ENCODE measurements around the gene BYSL.

BYSL gene

DNA sequence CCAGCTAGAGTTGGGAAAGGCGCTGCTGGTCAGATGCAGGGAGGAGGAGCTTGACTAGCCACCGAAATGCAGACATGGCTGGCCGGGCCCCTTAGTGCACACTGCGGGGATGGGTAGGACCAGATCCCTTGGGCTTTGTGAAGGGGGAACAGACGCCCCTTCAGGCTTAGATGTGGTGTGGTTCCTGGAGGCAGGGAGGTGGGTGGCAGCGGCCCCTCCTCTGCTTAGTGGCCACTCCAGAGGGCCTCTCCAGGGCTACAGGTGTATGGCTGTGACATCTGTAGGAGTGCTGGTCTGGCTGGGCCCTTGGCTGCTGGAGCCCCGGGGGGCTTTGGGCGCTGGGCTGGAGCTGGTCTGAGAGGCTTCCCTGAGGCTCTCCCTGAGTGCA is 14.4 kb downstream of the BYSL start:
- H3K27me3 ChIP-seq (ENCODE audit: low read depth, low read length) = no peaks in the 10 kb centered on the region
- peaks cover 46% of the 10 kb centered on the region for H3K36me3 ChIP-seq (replicated peaks; ENCODE audit: low read depth, low read length)
- no peak overlapping the region for H2AFZ ChIP-seq (ENCODE audit: low read depth, low read length)
- no peak overlapping the region for H3K4me3 ChIP-seq (ENCODE audit: low read length)
- no peak overlapping the region for H3K4me2 ChIP-seq (ENCODE audit: low read length)
- no peaks in the 10 kb centered on the region for H3K9me3 ChIP-seq (ENCODE audit: insufficient read depth, low read length)
- H4K20me1 ChIP-seq (ENCODE audit: insufficient read depth, low read length) = peaks cover 10% of the 10 kb centered on the region
- H3K4me1 ChIP-seq (ENCODE audit: low read length) = peaks cover 12% of the 10 kb centered on the region
- H3K79me2 ChIP-seq (ENCODE audit: low read length) = peaks cover 12% of the 10 kb centered on the region; the same call in 1 of the 2 replicates
- no peak overlapping the region for H3K9ac ChIP-seq (ENCODE audit: low read length)
- 0 out of 2 replicates have a peak overlapping the region, but pooled peaks have one; percentile 3 for H3K27ac ChIP-seq (ENCODE audit: low read length)
- TF ChIP-seq EZH2phosphoT487 (IDR thresholded peaks at IDR 0.05; ENCODE audit: low read depth) = no peak
- TF ChIP-seq, protein P1, sequence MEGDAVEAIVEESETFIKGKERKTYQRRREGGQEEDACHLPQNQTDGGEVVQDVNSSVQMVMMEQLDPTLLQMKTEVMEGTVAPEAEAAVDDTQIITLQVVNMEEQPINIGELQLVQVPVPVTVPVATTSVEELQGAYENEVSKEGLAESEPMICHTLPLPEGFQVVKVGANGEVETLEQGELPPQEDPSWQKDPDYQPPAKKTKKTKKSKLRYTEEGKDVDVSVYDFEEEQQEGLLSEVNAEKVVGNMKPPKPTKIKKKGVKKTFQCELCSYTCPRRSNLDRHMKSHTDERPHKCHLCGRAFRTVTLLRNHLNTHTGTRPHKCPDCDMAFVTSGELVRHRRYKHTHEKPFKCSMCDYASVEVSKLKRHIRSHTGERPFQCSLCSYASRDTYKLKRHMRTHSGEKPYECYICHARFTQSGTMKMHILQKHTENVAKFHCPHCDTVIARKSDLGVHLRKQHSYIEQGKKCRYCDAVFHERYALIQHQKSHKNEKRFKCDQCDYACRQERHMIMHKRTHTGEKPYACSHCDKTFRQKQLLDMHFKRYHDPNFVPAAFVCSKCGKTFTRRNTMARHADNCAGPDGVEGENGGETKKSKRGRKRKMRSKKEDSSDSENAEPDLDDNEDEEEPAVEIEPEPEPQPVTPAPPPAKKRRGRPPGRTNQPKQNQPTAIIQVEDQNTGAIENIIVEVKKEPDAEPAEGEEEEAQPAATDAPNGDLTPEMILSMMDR (IDR thresholded peaks at IDR 0.05; ENCODE audit: low read depth, low read length) = no peak

DNA sequence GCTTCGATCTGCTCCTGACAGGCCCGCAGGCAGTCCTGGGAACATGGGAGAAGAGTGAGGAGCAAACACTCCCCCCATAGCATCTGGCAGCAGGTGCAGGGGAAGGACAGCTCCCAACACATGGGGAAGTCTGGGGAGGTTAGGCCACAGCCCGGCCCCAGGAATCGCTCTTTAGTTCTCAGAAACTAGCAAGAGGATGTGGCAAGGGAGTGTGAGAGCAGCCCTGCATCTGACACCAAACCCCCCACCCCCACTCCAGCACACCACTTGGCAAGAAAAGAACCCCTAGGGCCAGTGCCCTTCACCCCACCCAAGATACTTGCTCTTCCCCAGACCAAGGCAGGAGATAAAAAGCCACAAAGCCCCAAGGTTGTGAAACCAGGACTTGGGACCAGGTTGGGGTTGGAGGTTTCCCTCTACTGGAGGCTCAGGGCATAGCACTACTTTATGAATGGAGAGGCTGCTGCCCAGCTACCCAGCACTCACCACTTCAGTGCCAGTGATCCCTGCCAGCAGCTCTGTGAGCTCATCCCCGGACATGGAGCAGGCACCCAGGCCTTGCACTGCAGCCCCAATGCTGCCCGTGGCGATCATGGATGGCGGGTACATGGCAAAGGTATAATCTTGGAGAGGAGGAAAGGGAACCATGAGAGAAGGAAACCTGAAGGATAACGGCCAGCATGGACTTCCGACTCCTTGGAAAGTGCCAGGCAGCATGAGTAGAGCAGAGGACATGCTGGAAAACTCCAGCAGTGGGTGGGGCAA is 15.0 kb downstream of the BYSL start:
- Histone ChIP-seq H3K4me2 (ENCODE audit: low read length) (no peak overlapping the region), H3K36me3 (replicated peaks; ENCODE audit: low read depth, low read length) (peaks cover 40% of the 10 kb centered on the region), H2AFZ (ENCODE audit: low read depth, low read length) (no peak overlapping the region), H3K4me1 (ENCODE audit: low read length) (peaks cover 12% of the 10 kb centered on the region), H3K9me3 (ENCODE audit: insufficient read depth, low read length) (no peaks in the 10 kb centered on the region), H3K27ac (ENCODE audit: low read length) (0 out of 2 replicates have a peak overlapping the region, but pooled peaks have one; percentile 3), H3K79me2 (ENCODE audit: low read length) (peaks cover 17% of the 10 kb centered on the region; the same call in 1 of the 2 replicates), H3K9ac (ENCODE audit: low read length) (no peak overlapping the region), H4K20me1 (ENCODE audit: insufficient read depth, low read length) (peaks cover 7% of the 10 kb centered on the region), H3K4me3 (ENCODE audit: low read length) (no peak overlapping the region), H3K27me3 (ENCODE audit: low read depth, low read length) (no peaks in the 10 kb centered on the region)
- TF ChIP-seq, protein P1 (IDR thresholded peaks at IDR 0.05; ENCODE audit: low read depth, low read length) = peak; percentile 77
- TF ChIP-seq EZH2phosphoT487 (IDR thresholded peaks at IDR 0.05; ENCODE audit: low read depth) = no peak

DNA sequence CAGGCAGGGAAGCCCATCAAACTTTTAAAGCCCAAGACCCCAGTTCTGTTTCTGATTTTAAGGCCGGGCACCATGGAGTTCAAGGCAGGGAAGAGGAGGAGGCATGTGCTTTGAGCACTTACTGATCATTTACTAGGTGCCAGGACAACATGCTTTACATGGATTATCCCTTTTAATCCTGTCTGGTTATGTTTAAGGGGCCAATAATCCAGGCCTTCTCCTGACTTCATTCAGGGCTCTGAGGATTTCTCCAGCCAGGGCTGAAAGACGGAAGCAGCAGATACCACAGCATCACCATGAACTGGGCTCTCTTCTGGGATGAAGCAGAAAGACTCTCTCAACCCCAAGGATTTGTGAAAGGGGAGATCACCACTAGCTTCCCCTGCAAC is 16.2 kb downstream of the BYSL start:
- H3K9me3 ChIP-seq (ENCODE audit: insufficient read depth, low read length) = no peaks in the 10 kb centered on the region
- no peak overlapping the region for H3K4me2 ChIP-seq (ENCODE audit: low read length)
- H2AFZ ChIP-seq (ENCODE audit: low read depth, low read length) = no peak overlapping the region
- peaks cover 17% of the 10 kb centered on the region for H3K4me1 ChIP-seq (ENCODE audit: low read length)
- peaks cover 6% of the 10 kb centered on the region for H4K20me1 ChIP-seq (ENCODE audit: insufficient read depth, low read length)
- no peak overlapping the region for H3K9ac ChIP-seq (ENCODE audit: low read length)
- TF ChIP-seq EZH2phosphoT487 (IDR thresholded peaks at IDR 0.05; ENCODE audit: low read depth) = no peak
- TF ChIP-seq, protein P1 (IDR thresholded peaks at IDR 0.05; ENCODE audit: low read depth, low read length) = no peak
- H3K36me3 ChIP-seq (replicated peaks; ENCODE audit: low read depth, low read length) = peaks cover 28% of the 10 kb centered on the region
- H3K27ac ChIP-seq (ENCODE audit: low read length) = no peak overlapping the region
- no peaks in the 10 kb centered on the region for H3K27me3 ChIP-seq (ENCODE audit: low read depth, low read length)
- no peak overlapping the region for H3K4me3 ChIP-seq (ENCODE audit: low read length)
- H3K79me2 ChIP-seq (ENCODE audit: low read length) = peaks cover 19% of the 10 kb centered on the region; the same call in 1 of the 2 replicates

DNA sequence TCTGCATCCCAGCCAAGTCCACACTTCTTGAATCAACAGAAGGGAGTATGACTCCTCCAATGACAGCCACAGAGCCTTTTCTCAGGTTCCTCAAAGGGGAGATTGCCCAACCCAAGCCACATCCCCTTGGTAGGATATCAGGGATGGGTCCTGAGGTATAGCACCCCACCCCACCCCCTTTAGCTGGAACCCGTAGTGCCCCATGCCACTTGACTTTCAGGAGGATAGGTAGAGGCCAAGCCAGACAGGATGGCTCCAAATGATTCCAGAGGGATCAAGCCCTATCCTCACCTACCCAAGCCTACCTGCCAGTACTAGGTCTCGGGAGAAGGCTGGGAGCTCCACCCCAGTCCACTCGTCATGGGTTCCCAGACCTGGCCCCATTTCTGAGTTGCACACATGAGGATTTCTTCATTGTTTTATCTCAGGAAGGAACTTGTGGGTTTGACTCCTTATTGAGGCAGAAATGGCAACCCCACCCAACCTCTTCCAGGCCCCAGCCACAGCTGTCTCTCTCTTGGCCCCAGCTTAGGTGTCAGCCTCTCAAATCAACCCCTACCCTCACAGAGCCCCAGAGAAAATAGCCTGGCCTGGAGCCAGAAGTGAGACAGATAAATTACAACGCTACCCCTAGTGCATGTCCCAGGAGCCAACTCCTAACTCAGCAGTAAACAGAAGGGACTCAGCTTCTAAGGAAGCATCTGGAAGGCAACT is 16.7 kb downstream of the BYSL start:
- Histone ChIP-seq H3K4me1 (ENCODE audit: low read length) (peaks cover 19% of the 10 kb centered on the region), H4K20me1 (ENCODE audit: insufficient read depth, low read length) (peaks cover 6% of the 10 kb centered on the region), H3K79me2 (ENCODE audit: low read length) (peaks cover 13% of the 10 kb centered on the region; the same call in 1 of the 2 replicates), H3K36me3 (replicated peaks; ENCODE audit: low read depth, low read length) (peaks cover 22% of the 10 kb centered on the region), H3K9ac (ENCODE audit: low read length) (no peak overlapping the region), H3K4me3 (ENCODE audit: low read length) (no peak overlapping the region), H3K27me3 (ENCODE audit: low read depth, low read length) (no peaks in the 10 kb centered on the region), H3K9me3 (ENCODE audit: insufficient read depth, low read length) (no peaks in the 10 kb centered on the region), H3K4me2 (ENCODE audit: low read length) (no peak overlapping the region), H3K27ac (ENCODE audit: low read length) (no peak overlapping the region), H2AFZ (ENCODE audit: low read depth, low read length) (no peak overlapping the region)
- TF ChIP-seq, protein P1 (IDR thresholded peaks at IDR 0.05; ENCODE audit: low read depth, low read length) = no peak
- no peak for TF ChIP-seq EZH2phosphoT487 (IDR thresholded peaks at IDR 0.05; ENCODE audit: low read depth)
